ENCODE data around the gene CHN1. TPM values are rescaled to one million over a fixed set of nuclear protein-coding genes. Genes with fewer than 3 reads are reported as not detected.

CHN1 gene
- total RNA-seq, 1 donor from 2014 or later = 26.3 TPM

- DNase-seq (ENCODE audit: low spot score) = no peak
- Mint-ChIP-seq H3K27ac (ENCODE audit: unreplicated experiment) (no peak overlapping the region), H3K4me1 (ENCODE audit: unreplicated experiment) (peaks cover 2% of the 10 kb centered on the region), H3K27me3 (ENCODE audit: unreplicated experiment) (no peaks in the 10 kb centered on the region), H3K36me3 (ENCODE audit: low read depth, unreplicated experiment) (peaks cover 7% of the 10 kb centered on the region), H3K4me3 (ENCODE audit: unreplicated experiment) (no peak overlapping the region), H3K9me3 (ENCODE audit: unreplicated experiment) (no peaks in the 10 kb centered on the region)
- TF ChIP-seq CTCF (IDR thresholded peaks at IDR 0.05; ENCODE audit: unreplicated experiment) = no peak
Observed at GRCh38 chr2:174918886-174919526, 86.2 kb downstream of the CHN1 start.

- no peak overlapping the region for H3K4me3 Mint-ChIP-seq (ENCODE audit: unreplicated experiment)
- no peaks in the 10 kb centered on the region for H3K9me3 Mint-ChIP-seq (ENCODE audit: unreplicated experiment)
- H3K27me3 Mint-ChIP-seq (ENCODE audit: unreplicated experiment) = no peaks in the 10 kb centered on the region
- H3K4me1 Mint-ChIP-seq (ENCODE audit: unreplicated experiment) = peaks cover 2% of the 10 kb centered on the region
- H3K27ac Mint-ChIP-seq (ENCODE audit: unreplicated experiment) = no peak overlapping the region
- no peak for DNase-seq (ENCODE audit: low spot score)
- TF ChIP-seq CTCF (IDR thresholded peaks at IDR 0.05; ENCODE audit: unreplicated experiment) = no peak
- peaks cover 9% of the 10 kb centered on the region for H3K36me3 Mint-ChIP-seq (ENCODE audit: low read depth, unreplicated experiment)
Observed at GRCh38 chr2:174916270-174916930, 88.8 kb downstream of the CHN1 start.

GRCh38 chr2:174914853-174915760 lies 90.1 kb downstream of the CHN1 start:
- no peak for TF ChIP-seq CTCF (IDR thresholded peaks at IDR 0.05; ENCODE audit: unreplicated experiment)
- H3K4me1 Mint-ChIP-seq (ENCODE audit: unreplicated experiment) = peaks cover 2% of the 10 kb centered on the region
- H3K27ac Mint-ChIP-seq (ENCODE audit: unreplicated experiment) = no peak overlapping the region

GRCh38 chr2:174908284-174908683 lies 96.9 kb downstream of the CHN1 start:
- no peak for TF ChIP-seq CTCF (IDR thresholded peaks at IDR 0.05; ENCODE audit: unreplicated experiment)
- peak overlapping the region; percentile 22 for H3K27ac Mint-ChIP-seq (ENCODE audit: unreplicated experiment)
- peaks cover 3% of the 10 kb centered on the region for H3K4me1 Mint-ChIP-seq (ENCODE audit: unreplicated experiment)
- no peaks in the 10 kb centered on the region for H3K27me3 Mint-ChIP-seq (ENCODE audit: unreplicated experiment)
- no peak for DNase-seq (ENCODE audit: low spot score)
- no peak overlapping the region for H3K4me3 Mint-ChIP-seq (ENCODE audit: unreplicated experiment)
- no peaks in the 10 kb centered on the region for H3K9me3 Mint-ChIP-seq (ENCODE audit: unreplicated experiment)
- peaks cover 4% of the 10 kb centered on the region for H3K36me3 Mint-ChIP-seq (ENCODE audit: low read depth, unreplicated experiment)

More at GRCh38 chr2:174914853-174915760, 90.1 kb downstream of the CHN1 start:
- peaks cover 10% of the 10 kb centered on the region for H3K36me3 Mint-ChIP-seq (ENCODE audit: low read depth, unreplicated experiment)
- no peak overlapping the region for H3K4me3 Mint-ChIP-seq (ENCODE audit: unreplicated experiment)
- no peak for DNase-seq (ENCODE audit: low spot score)
- H3K27me3 Mint-ChIP-seq (ENCODE audit: unreplicated experiment) = no peaks in the 10 kb centered on the region
- H3K9me3 Mint-ChIP-seq (ENCODE audit: unreplicated experiment) = no peaks in the 10 kb centered on the region
